VCaP (cell line): ENCODE measurements around the gene ITGA3.

Experiments
- H3K27ac ChIP-seq: fragments of 450-650 bp; 2 replicates; pipeline ENCODE4 v1.5.1; 2017
- TF ChIP-seq, protein P1 (sequence below): fragments of 450-650 bp; conservative IDR thresholded peaks from 2 replicates; pipeline ENCODE4 v1.5.1; 2017; ENCODE audit warnings: mild to moderate bottlenecking, moderate library complexity

Gene ITGA3

DNA sequence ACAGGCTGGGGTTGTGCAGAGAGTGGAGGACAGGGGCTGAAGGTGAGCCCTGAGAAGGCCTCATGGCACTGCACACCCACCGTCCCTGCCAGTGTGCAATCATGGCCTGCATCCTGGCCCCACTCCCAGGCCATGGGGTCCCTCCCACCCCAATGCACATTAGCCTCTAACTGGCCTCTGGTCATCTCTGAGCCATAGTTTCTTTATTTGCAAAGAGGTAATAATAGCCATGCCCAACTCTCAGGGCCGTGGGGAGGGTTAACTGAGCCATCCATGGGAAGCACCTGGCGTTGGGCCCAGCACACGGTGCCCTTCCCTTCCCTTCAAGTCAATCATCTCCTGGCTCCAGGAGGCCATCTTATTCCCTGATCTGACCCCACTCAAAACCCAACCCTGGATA, 10.8 kb upstream of the ITGA3 start:
- H3K27ac ChIP-seq, result no peak overlapping the region
- TF ChIP-seq, protein P1, sequence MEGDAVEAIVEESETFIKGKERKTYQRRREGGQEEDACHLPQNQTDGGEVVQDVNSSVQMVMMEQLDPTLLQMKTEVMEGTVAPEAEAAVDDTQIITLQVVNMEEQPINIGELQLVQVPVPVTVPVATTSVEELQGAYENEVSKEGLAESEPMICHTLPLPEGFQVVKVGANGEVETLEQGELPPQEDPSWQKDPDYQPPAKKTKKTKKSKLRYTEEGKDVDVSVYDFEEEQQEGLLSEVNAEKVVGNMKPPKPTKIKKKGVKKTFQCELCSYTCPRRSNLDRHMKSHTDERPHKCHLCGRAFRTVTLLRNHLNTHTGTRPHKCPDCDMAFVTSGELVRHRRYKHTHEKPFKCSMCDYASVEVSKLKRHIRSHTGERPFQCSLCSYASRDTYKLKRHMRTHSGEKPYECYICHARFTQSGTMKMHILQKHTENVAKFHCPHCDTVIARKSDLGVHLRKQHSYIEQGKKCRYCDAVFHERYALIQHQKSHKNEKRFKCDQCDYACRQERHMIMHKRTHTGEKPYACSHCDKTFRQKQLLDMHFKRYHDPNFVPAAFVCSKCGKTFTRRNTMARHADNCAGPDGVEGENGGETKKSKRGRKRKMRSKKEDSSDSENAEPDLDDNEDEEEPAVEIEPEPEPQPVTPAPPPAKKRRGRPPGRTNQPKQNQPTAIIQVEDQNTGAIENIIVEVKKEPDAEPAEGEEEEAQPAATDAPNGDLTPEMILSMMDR, result no peak

- TF ChIP-seq, protein P1, result no peak
- H3K27ac ChIP-seq, result no peak overlapping the region
These were observed 9.7 kb upstream of the ITGA3 start for GRCh38 chr17:50046179-50046578.

DNA sequence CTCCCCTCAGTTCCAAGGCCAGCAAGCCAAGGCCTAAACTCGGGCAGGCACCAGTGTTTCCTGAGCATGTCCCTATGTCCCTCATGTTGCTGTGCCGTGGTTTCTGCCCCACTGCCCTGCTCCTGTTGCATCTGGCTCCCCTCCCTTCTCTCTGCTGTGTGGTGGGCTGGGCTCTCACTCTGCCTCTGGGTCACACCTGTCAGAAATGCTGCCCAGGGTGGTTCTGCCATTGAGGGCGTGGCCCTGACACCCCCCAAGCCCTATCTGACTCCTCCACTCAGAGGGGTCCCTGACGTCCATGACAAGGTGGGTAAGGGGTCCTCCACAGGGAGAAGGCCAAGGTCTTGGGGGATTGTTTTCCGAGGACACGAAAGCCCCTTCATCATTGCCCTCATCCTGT, 9.2 kb upstream of the ITGA3 start:
- TF ChIP-seq, protein P1, result no peak

GRCh38 chr17:50047083-50047482, 8.8 kb upstream of the ITGA3 start:
- TF ChIP-seq, protein P1, result no peak
- H3K27ac ChIP-seq, result no peak overlapping the region

More for the DNA sequence above, 9.2 kb upstream of the ITGA3 start:
- H3K27ac ChIP-seq, result no peak overlapping the region

DNA sequence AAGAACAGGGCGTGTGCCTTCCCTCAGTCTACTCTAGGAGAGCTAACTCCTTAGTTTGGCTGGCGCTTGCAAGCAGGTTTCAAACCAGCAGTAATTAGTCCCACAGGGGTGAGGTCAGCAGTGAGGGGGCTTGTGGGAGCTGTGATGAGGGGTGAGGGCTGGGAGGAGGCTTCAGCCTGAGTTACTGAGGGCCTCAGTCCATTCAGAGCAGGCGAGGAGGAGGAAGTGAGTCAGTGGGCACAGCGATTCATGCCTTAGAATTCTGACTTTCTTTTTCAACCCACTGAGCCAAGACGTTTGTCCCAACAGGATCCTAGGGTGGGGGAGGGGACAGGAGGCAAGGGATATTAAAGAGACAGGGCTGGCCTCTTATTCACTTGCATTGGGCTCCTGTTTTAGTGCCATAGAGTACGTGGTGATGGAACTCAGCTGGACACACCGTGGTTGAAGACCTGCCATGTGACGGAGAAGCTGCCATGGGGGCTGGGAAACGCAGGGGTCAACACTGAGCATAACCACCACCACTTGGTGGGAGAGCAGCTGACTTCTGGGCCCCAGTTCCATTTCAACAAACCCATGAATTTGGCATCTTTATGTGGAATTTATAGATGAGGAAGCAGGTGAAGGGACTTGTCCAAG, 8.3 kb upstream of the ITGA3 start:
- TF ChIP-seq, protein P1, result no peak
- H3K27ac ChIP-seq, result no peak overlapping the region

DNA sequence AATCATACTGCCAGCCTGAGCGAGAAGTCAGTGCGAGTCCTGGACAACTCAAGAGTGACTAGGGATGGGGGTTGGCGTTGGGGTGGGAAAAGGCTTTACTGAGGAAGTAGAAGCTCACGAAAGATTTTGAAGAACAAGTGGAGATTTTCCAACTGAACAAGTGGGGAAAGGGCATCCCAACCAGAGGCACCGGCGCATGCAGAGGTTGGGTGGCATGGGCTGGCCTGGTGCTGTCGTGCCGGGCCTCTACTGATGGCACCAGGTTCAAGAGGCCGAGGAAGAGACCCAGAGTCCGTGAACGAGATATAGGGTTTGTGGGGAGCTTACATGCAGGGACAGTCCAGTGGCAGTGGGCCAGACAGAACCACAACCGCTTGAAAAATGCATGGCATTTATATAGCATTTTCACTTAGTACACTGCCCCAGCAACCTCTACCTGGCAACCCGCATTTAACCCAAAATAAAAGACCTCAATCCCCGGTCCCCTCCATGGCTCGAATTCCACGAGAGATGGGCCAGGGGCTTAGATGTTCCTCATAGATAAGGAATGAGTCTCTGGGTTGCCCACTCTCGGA, 7.7 kb upstream of the ITGA3 start:
- TF ChIP-seq, protein P1, result no peak
- no peak overlapping the region for H3K27ac ChIP-seq

DNA sequence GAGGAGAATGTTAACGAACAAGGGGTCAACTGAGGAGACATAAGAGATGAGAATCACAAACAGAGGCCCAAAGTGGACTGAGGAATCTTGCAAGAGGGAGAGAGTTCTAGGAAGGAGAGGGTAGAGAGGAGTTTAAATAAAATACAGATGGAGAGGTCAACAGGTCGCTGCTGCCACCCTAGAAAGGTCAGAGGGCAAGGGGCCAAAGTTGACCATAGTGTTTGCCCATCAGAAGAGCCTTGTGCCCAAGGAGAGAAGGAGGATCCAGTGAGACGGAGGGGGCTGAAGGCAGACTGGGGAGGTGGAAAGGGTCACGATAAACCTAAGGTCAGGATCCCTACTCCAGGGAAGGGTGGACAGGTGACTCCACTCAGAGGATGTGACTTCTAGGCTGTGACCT, 6.9 kb upstream of the ITGA3 start:
- TF ChIP-seq, protein P1, result no peak

More for the DNA sequence above, 6.9 kb upstream of the ITGA3 start:
- H3K27ac ChIP-seq, result no peak overlapping the region
